Pancreas (tissue), 10 donors: ENCODE results near the gene S100A6. TPM values are rescaled to one million over a fixed set of nuclear protein-coding genes. Genes with fewer than 3 reads are reported as not detected.

Experiments
- ATAC-seq, 4 donors: fragments of 200-7000 bp; cut with Tn5 transposase; one replicate each; pipeline versions ENCODE4 v1.8.0 to v1.9.1; 2020; ENCODE audit warnings: mild to moderate bottlenecking in 4 of 4, moderate library complexity in 4 of 4
- DNase-seq, 6 donors: peaks; one replicate each; pipeline ENCODE4 v3.0.0-alpha.2; 2020
- FAIRE-seq: peaks from 2 replicates; lab custom pipeline; 2012; peaks lifted over from hg19 to GRCh38; lab: Jason Lieb, UNC
- H3K27ac ChIP-seq, 4 donors: fragments of 200-600 bp; sonication (generic); 1 replicate in 3 of 4; 2 replicates in 1 of 4; pipeline versions ENCODE4 v1.5.0 to v1.8.0; 2020
- H3K27me3 ChIP-seq, 4 donors: fragments of 200-600 bp; one replicate each; pipeline ENCODE4 v1.8.0; 2021
- H3K36me3 ChIP-seq, 3 donors: fragments of 200-600 bp; sonication (generic) in 1 of 3; one replicate each; pipeline versions ENCODE4 v1.5.0 to v1.8.0; 2020 to 2021
- H3K4me1 ChIP-seq, 3 donors: fragments of 200-600 bp; one replicate each; pipeline ENCODE4 v1.8.0; 2021
- H3K4me3 ChIP-seq, 4 donors: fragments of 200-600 bp; sonication (generic) in 2 of 4; one replicate each; pipeline versions ENCODE4 v1.5.0 to v1.8.0; 2020 to 2021
- H3K9me3 ChIP-seq, 4 donors: fragments of 200-600 bp; one replicate each; pipeline ENCODE4 v1.8.0; 2021
- CTCF ChIP-seq, 4 donors: fragments of 200-600 bp; sonication (generic) in 3 of 4; IDR thresholded peaks; one replicate each; pipeline versions ENCODE4 v1.5.0 to v1.8.0; 2021; ENCODE audit warnings: antibody characterized with exemption in 4 of 4
- WGBS, 2 donors: extraction: QIAGEN DNeasy Blood & Tissue Kit; methylation state at CpG; one replicate each; pipeline ENCODE4 v1.1.7; 2013; 5-methylcytosine and 5-hydroxymethylcytosine counted together
- intact Hi-C, 3 donors: fragments of 100-400 bp; cut with DNase I; formaldehyde crosslinking; loops; one replicate each; pipeline versions ENCODE4 v1.11.1 to v1.14.2; 2022
- polyA plus RNA-seq, 2 donors: library from polyadenylated mRNA; stranded (reverse); fragments of 200-250 nt; gene quantifications; one replicate each; pipeline ENCODE4 v1.2.3, GENCODE V29; 2013
- total RNA-seq, 6 donors: library from RNA; stranded (reverse); fragmentation: NEBNext Ultra II Directional in 4 of 6; extraction: Animal tissue kit (Norgen Biotek cat#: 25700) in 4 of 6; gene quantifications; one replicate each; pipeline versions ENCODE4 v1.2.1 to v1.2.4, GENCODE V29; 2021 to 2023
- donor health status: healthy with polysubstance abuse.
- donor health status: DM: no; HTN: no; CAD: no; lungs with moderate emphysema.
- donor health status: DM: no; HTN: no; CAD: no.
- donor health status: control.
- donor health status: control.
- donor health status: Bipolar disorder and iron deficiency.
- donor health status: DM: yes; HTN: yes; CAD: no.
- donor health status: DM: no; HTN: no; CAD: no.
- donor health status: DM: no; HTN: no; CAD: no.
- donor health status: DM: yes; HTN: yes; CAD: no.

S100A6 gene
- total and polyA plus RNA-seq, 8 donors = 21.4 to 495 (median 105) TPM

GRCh38 chr1:153572569-153573015 lies 36.8 kb upstream of the S100A6 start:
- intact Hi-C loops = loop anchor here in 1 of 3 donors (10.0 kb wide), 1 partner anchor 52 kb away; the partner anchor contains the start of genes S100A1 and S100A13
- peak; percentile 69 to 88 (median 77) for TF ChIP-seq CTCF (IDR thresholded peaks at IDR 0.05)
- no peaks in the 10 kb centered on the region for H3K9me3 ChIP-seq
- DNase-seq (peak; percentile 80 to 92 (median 84)), FAIRE-seq (no peak), ATAC-seq (peak; percentile 90 to 94 (median 92))
- peak overlapping the region in 2 of 4 donors; percentile 50 to 51 for H3K27ac ChIP-seq
- peaks cover 0 to 9% (median 0%) of the 10 kb centered on the region in 3 donors for H3K4me1 ChIP-seq
- H3K4me3 ChIP-seq = no peak overlapping the region
- no peaks in the 10 kb centered on the region for H3K36me3 ChIP-seq
- no peaks in the 10 kb centered on the region for H3K27me3 ChIP-seq
- 2 to 4% methylated on average over 3 of the region's 3 CpGs for WGBS, 2 donors

- Histone ChIP-seq H3K4me3 (no peak overlapping the region), H3K9me3 (no peaks in the 10 kb centered on the region), H3K27ac (no peak overlapping the region), H3K36me3 (no peaks in the 10 kb centered on the region), H3K27me3 (no peaks in the 10 kb centered on the region), H3K4me1 (peaks cover 0 to 14% (median 0%) of the 10 kb centered on the region in 3 donors)
- no peak for TF ChIP-seq CTCF (IDR thresholded peaks at IDR 0.05)
- no peak for ATAC-seq
- FAIRE-seq = no peak
- 56 to 73% methylated on average over 7 of the region's 7 CpGs for WGBS, 2 donors
- intact Hi-C loops = loop anchor here in 2 of 3 donors (2.0 to 10.0 kb wide), 2 partner anchors 53 to 59 kb away; partner anchors contain the start of genes S100A1 (in 1 of the 2) and S100A13 (in 1 of the 2)
- peak in 1 of 6 donors; percentile 15 for DNase-seq
Observed at GRCh38 chr1:153571706-153572105, 35.9 kb upstream of the S100A6 start.

GRCh38 chr1:153570874-153571273 lies 35.1 kb upstream of the S100A6 start:
- intact Hi-C loops = loop anchor here in 2 of 3 donors (2.0 to 10.0 kb wide), 2 partner anchors 54 to 58 kb away; partner anchors contain the start of genes S100A1 (in 1 of the 2) and S100A13 (in 1 of the 2)
- H3K27ac ChIP-seq = no peak overlapping the region
- no peak overlapping the region for H3K4me3 ChIP-seq
- WGBS, 2 donors = 55 to 66% methylated on average over 5 of the region's 5 CpGs
- no peaks in the 10 kb centered on the region for H3K27me3 ChIP-seq
- ATAC-seq (no peak), FAIRE-seq (no peak), DNase-seq (no peak)
- H3K36me3 ChIP-seq = no peaks in the 10 kb centered on the region
- no peaks in the 10 kb centered on the region for H3K9me3 ChIP-seq
- peaks cover 0 to 20% (median 0%) of the 10 kb centered on the region in 3 donors for H3K4me1 ChIP-seq
- TF ChIP-seq CTCF (IDR thresholded peaks at IDR 0.05) = no peak

GRCh38 chr1:153569465-153569864 lies 33.7 kb upstream of the S100A6 start:
- ATAC-seq = no peak
- H3K4me1 ChIP-seq = peaks cover 0 to 24% (median 0%) of the 10 kb centered on the region in 3 donors
- intact Hi-C loops = no loop called here

More at GRCh38 chr1:153569465-153569864, 33.7 kb upstream of the S100A6 start:
- WGBS, 2 donors = 55 to 63% methylated on average over 8 of the region's 8 CpGs
- FAIRE-seq (no peak), DNase-seq (no peak)
- TF ChIP-seq CTCF (IDR thresholded peaks at IDR 0.05) = no peak
- no peak overlapping the region for H3K27ac ChIP-seq
- no peaks in the 10 kb centered on the region for H3K36me3 ChIP-seq
- no peaks in the 10 kb centered on the region for H3K9me3 ChIP-seq
- H3K4me3 ChIP-seq = no peak overlapping the region
- H3K27me3 ChIP-seq = no peaks in the 10 kb centered on the region
